GM21717 (cell line): ENCODE data around the gene PTPRB.

Experiments
- ATAC-seq: cut with Tn5 transposase; IDR thresholded peaks from one replicate; pipeline ENCODE4 v1.9.1; 2021; ENCODE audit warnings: mild to moderate bottlenecking, moderate library complexity; ENCODE audit not compliant: unreplicated experiment

PTPRB gene

GRCh38 chr12:70637303-70638085 is at the start of gene PTPRB:
TSS of gene PTPRB (minus strand) at chr12:70637429. CDS start at chr12:70637395, 34 bp downstream.
- no peak for ATAC-seq

GRCh38 chr12:70686907-70687306 is 49.7 kb upstream of the PTPRB start:
- ATAC-seq: no peak

GRCh38 chr12:70686299-70686698 is 49.1 kb upstream of the PTPRB start:
- no peak for ATAC-seq

GRCh38 chr12:70683976-70684375 is 46.7 kb upstream of the PTPRB start:
- ATAC-seq: no peak

- ATAC-seq: no peak
Measured at GRCh38 chr12:70671698-70672097, 34.5 kb upstream of the PTPRB start.

- no peak for ATAC-seq
Measured at GRCh38 chr12:70670948-70671347, 33.7 kb upstream of the PTPRB start.

GRCh38 chr12:70667253-70667652 is 30.0 kb upstream of the PTPRB start:
- ATAC-seq: no peak

- ATAC-seq: no peak
Measured at GRCh38 chr12:70666364-70666763, 29.1 kb upstream of the PTPRB start.

GRCh38 chr12:70664465-70664881 is 27.2 kb upstream of the PTPRB start:
- no peak for ATAC-seq

- ATAC-seq: no peak
Measured at GRCh38 chr12:70663838-70664237, 26.6 kb upstream of the PTPRB start.

GRCh38 chr12:70661466-70662161 is 24.4 kb upstream of the PTPRB start:
- no peak for ATAC-seq

GRCh38 chr12:70660620-70661219 is 23.5 kb upstream of the PTPRB start:
- ATAC-seq: no peak

- no peak for ATAC-seq
Measured at GRCh38 chr12:70660002-70660604, 22.9 kb upstream of the PTPRB start.

- ATAC-seq: no peak
Measured at GRCh38 chr12:70659077-70659606, 21.9 kb upstream of the PTPRB start.

GRCh38 chr12:70657616-70658286 is 20.5 kb upstream of the PTPRB start:
- ATAC-seq: no peak

GRCh38 chr12:70652451-70652850 is 15.2 kb upstream of the PTPRB start:
- no peak for ATAC-seq

- ATAC-seq: no peak
Measured at GRCh38 chr12:70648831-70649230, 11.6 kb upstream of the PTPRB start.

GRCh38 chr12:70648191-70648590 is 11.0 kb upstream of the PTPRB start:
- no peak for ATAC-seq

- no peak for ATAC-seq
Measured at GRCh38 chr12:70646850-70647249, 9.6 kb upstream of the PTPRB start.

- no peak for ATAC-seq
Measured at GRCh38 chr12:70645494-70646317, 8.5 kb upstream of the PTPRB start.
